ENCODE measurements around the gene AAMDC.

DNA sequence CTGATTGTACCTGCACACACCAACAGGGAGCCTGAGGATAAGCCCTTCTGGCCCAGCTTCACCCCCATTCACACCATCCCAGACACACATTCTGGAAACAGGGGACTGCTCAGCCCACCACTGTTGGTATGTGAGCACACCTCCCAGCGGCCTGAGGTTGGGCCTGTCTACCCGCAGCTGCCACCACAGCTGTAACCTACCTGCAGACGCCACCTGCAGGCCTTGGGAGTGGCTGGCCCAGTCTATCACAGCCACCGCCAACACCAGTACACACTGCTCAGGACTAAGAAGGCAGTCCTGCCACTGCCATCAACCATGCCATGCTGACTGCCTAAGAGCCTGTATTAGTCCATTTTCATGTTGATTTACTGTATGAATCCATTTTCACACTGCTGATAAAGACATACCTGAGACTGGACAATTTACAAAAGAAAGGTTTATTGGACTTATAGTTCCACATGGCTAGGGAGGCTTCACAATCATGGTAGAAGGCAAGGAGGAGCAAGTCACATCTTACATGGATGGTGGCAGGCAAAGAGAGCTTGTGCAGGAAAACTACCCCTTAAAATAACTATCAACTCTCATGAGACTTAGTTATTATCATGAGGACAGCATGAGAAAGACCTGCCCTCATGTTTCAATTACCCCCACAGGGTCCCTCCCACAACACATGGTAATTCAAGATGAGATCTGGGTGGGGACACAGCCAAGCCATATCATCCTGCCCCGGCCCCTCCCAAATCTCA is 31.0 kb upstream of the AAMDC start:
- no peak for TF ChIP-seq RAD21 (conservative IDR thresholded peaks at IDR 0.05)
- TF ChIP-seq, protein P1, sequence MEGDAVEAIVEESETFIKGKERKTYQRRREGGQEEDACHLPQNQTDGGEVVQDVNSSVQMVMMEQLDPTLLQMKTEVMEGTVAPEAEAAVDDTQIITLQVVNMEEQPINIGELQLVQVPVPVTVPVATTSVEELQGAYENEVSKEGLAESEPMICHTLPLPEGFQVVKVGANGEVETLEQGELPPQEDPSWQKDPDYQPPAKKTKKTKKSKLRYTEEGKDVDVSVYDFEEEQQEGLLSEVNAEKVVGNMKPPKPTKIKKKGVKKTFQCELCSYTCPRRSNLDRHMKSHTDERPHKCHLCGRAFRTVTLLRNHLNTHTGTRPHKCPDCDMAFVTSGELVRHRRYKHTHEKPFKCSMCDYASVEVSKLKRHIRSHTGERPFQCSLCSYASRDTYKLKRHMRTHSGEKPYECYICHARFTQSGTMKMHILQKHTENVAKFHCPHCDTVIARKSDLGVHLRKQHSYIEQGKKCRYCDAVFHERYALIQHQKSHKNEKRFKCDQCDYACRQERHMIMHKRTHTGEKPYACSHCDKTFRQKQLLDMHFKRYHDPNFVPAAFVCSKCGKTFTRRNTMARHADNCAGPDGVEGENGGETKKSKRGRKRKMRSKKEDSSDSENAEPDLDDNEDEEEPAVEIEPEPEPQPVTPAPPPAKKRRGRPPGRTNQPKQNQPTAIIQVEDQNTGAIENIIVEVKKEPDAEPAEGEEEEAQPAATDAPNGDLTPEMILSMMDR (IDR thresholded peaks at IDR 0.05; ENCODE audit: poor library complexity, severe bottlenecking), result no peak
- TF ChIP-seq SMC3 (conservative IDR thresholded peaks at IDR 0.05; ENCODE audit: poor library complexity), result no peak
- TF ChIP-seq MXI1 (conservative IDR thresholded peaks at IDR 0.05; ENCODE audit: poor library complexity, severe bottlenecking), result no peak
- no peak for TF ChIP-seq TAF1 (IDR thresholded peaks at IDR 0.05; ENCODE audit: low read depth)
- TF ChIP-seq EP300 (conservative IDR thresholded peaks at IDR 0.05; ENCODE audit: poor library complexity, severe bottlenecking), result no peak

Data from neural cell (in vitro differentiated cells).